K562 (cell line): ENCODE results near the gene SND1. TPM values are rescaled to one million over a fixed set of nuclear protein-coding genes. Genes with fewer than 3 reads are reported as not detected.
A peak's percentile ranks its signal among the peaks of the same experiment; 100 is the strongest.

ENCODE experiments used
- CBX3 ChIP-seq, 2 experiments: IDR thresholded peaks; 1 replicate in 1 of 2; 2 replicates in 1 of 2; pipeline ENCODE4 v1.6.1; 2012; ENCODE audit warnings: inconsistent platforms in 2 of 2, low read length in 2 of 2, borderline replicate concordance in 1 of 2, control low read depth in 1 of 2
- EGR1 ChIP-seq: fragments of 450-650 bp; conservative IDR thresholded peaks from 2 replicates; pipeline ENCODE4 v1.6.1; 2017; ENCODE audit warnings: mild to moderate bottlenecking
- ETV6 ChIP-seq, 3 experiments: fragments of 150-350 bp in 1 of 3; sonication (generic) in 1 of 3; formaldehyde crosslinking in 1 of 3; IDR thresholded peaks; 2 replicates each; pipeline versions ENCODE4 v1.6.1 to v1.8.0; 2014 to 2022; ENCODE audit warnings: borderline replicate concordance in 2 of 3, low read depth in 2 of 3, antibody characterized with exemption in 1 of 3, low read length in 1 of 3, mild to moderate bottlenecking in 1 of 3, missing genetic modification reagents in 1 of 3
- GTF2F1 ChIP-seq: IDR thresholded peaks from 2 replicates; pipeline ENCODE4 v1.6.1; 2011; ENCODE audit warnings: low read depth, low read length, improper control_type of control experiment
- HCFC1 ChIP-seq: IDR thresholded peaks from 2 replicates; pipeline ENCODE4 v1.6.1; 2012; ENCODE audit warnings: low read depth, low read length, improper control_type of control experiment
- HDAC8 ChIP-seq: fragments of 450-650 bp; IDR thresholded peaks from 2 replicates; pipeline ENCODE4 v1.6.1; 2016; ENCODE audit warnings: mild to moderate bottlenecking, missing genetic modification characterization, moderate library complexity, missing compliant biosample characterization
- KLF16 ChIP-seq: IDR thresholded peaks from 2 replicates; pipeline ENCODE4 v1.6.1; 2016; ENCODE audit warnings: antibody characterized with exemption
- MAX ChIP-seq: sonication (generic); formaldehyde crosslinking; IDR thresholded peaks from 2 replicates; pipeline ENCODE4 v1.9.0; 2022; ENCODE audit warnings: mild to moderate bottlenecking, missing genetic modification reagents
- RBM39 ChIP-seq: fragments of 200-400 bp; formaldehyde crosslinking; optimal IDR thresholded peaks from 2 replicates; pipeline ENCODE3; 2018; ENCODE audit warnings: low read depth, low read length
- RFX5 ChIP-seq: IDR thresholded peaks from 2 replicates; pipeline ENCODE4 v1.6.1; 2011; ENCODE audit warnings: low read depth, mild to moderate bottlenecking, improper control_type of control experiment, low read length
- TBP ChIP-seq: optimal IDR thresholded peaks from 2 replicates; pipeline ENCODE3; 2011; ENCODE audit warnings: low read depth, low read length, improper control_type of control experiment
- polyA plus RNA-seq, 8 experiments: library from polyadenylated mRNA; depleted of rRNA in 4 of 8; stranded (reverse) in 5 of 8; unstranded in 3 of 8; fragments of >200 nt; fragmentation: Nextera tagmentation in 2 of 8; fragmentation: Illumina TruSeq in 1 of 8; extraction: Ambion mirVana in 2 of 8; extraction: Trizol in 1 of 8; gene quantifications; 2 replicates each; pipeline versions ENCODE4 v1.2.1 to v1.2.3, GENCODE V29; 2011 to 2014; ENCODE audit warnings: inconsistent platforms in 1 of 8, missing spikeins in 1 of 8
- total RNA-seq, 7 experiments: library from RNA; depleted of rRNA in 6 of 7; stranded (reverse); fragments of >200 nt in 6 of 7; fragmentation: Illumina TruSeq in 2 of 7; extraction: Trizol in 2 of 7; gene quantifications; 2 replicates each; pipeline versions ENCODE4 v1.2.1 to v1.2.3, GENCODE V29; 2011 to 2021; ENCODE audit warnings: low replicate concordance in 1 of 7
- TF ChIP-seq, protein P1 (sequence below): IDR thresholded peaks from 2 replicates; pipeline ENCODE4 v1.6.1; 2011; ENCODE audit warnings: borderline replicate concordance, low read depth, mild to moderate bottlenecking, moderate library complexity, low read length; ENCODE audit not compliant: insufficient read depth, poor library complexity, severe bottlenecking
- TF ChIP-seq, protein P2 (sequence below), 3 experiments: fragments of 200-800 bp in 1 of 3; fragments of 250-450 bp in 1 of 3; fragments of 450-650 bp in 1 of 3; sonication (Bioruptor Pico) in 1 of 3; sonication (Bioruptor generic) in 1 of 3; formaldehyde crosslinking in 1 of 3; IDR thresholded peaks; 2 replicates each; pipeline versions ENCODE4 v1.6.1 to v1.8.0; 2016 to 2022; ENCODE audit warnings: mild to moderate bottlenecking in 2 of 3, missing genetic modification characterization in 2 of 3, missing compliant biosample characterization in 1 of 3, moderate library complexity in 1 of 3
- TF ChIP-seq, protein P3 (sequence below): IDR thresholded peaks from 2 replicates; pipeline ENCODE4 v1.6.1; 2014; ENCODE audit warnings: antibody characterized with exemption
- TF ChIP-seq, protein P4 (sequence below): sonication (generic); formaldehyde crosslinking; IDR thresholded peaks from 2 replicates; pipeline ENCODE4 v1.8.1; 2023; ENCODE audit warnings: mild to moderate bottlenecking, missing genetic modification reagents

Gene SND1
- total and polyA plus RNA-seq, 9 of the 15 experiments (the other 6 are each of a cell fraction or from before 2014, with no cell fraction given), result 46.5 to 307 (median 191) TPM

DNA sequence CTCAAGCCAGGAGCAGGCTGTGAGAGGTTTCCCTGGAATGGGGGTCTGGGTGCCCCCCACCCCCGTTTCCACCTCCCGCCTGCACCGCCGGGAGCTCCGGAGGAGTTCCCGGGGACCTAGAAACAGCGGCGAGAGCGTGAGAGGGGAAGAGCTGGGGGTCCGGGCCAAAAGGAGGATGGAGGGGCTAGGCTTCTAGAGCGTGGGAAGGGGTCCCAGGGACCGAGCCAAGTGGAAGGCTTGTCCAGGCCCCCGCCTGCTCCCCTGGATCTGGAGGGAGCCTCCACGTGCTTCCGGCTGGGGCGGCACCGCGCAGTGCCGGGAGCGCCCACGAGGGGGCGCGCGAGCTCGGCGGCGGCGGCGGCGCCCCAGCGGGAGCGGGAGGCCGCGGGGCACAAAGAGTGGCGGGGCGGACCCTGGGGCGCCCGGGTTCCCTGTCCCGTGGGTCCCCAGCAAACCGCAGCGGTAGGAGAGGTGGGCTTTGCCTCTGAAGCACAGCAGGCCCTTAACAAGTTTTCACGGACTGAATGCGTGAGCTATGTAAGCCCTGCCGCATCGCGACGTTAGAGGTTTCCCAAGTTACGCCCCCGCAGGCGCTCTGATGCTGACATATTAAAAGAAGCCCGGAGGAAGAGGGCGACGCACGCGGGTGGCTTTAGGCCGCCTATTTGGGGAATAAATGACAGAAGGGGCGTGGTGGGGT lies 483.7 kb downstream of the SND1 start (continued):
- TF ChIP-seq, protein P1, sequence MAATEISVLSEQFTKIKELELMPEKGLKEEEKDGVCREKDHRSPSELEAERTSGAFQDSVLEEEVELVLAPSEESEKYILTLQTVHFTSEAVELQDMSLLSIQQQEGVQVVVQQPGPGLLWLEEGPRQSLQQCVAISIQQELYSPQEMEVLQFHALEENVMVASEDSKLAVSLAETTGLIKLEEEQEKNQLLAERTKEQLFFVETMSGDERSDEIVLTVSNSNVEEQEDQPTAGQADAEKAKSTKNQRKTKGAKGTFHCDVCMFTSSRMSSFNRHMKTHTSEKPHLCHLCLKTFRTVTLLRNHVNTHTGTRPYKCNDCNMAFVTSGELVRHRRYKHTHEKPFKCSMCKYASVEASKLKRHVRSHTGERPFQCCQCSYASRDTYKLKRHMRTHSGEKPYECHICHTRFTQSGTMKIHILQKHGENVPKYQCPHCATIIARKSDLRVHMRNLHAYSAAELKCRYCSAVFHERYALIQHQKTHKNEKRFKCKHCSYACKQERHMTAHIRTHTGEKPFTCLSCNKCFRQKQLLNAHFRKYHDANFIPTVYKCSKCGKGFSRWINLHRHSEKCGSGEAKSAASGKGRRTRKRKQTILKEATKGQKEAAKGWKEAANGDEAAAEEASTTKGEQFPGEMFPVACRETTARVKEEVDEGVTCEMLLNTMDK, result peak; percentile 92
- TF ChIP-seq GTF2F1 (peak; percentile 48; the same call in 1 of the 2 replicates), TBP (peak; percentile 38), HCFC1 (no peak; the same call in 1 of the 2 replicates), ETV6 (IDR thresholded peaks at IDR 0.05; ENCODE audit: borderline replicate concordance in 1 of 2, low read depth in 2 of 2, low read length in 1 of 2) (no peak), ETV6 (CRISPR knock-in tag; IDR thresholded peaks at IDR 0.05; ENCODE audit: borderline replicate concordance) (peak; percentile 85; the same call in 1 of the 2 replicates), EGR1 (peak; percentile 99), KLF16 (0 out of 2 replicates have a peak, but pooled peaks have one; percentile 28), RBM39 (peak; percentile 20), MAX (peak; percentile 97), CBX3 (IDR thresholded peaks at IDR 0.05; ENCODE audit: borderline replicate concordance in 1 of 2, low read length in 2 of 2) (peak in 1 of 2 experiments; percentile 81; a peak in 1 of 3 replicates), HDAC8 (tag) (peak; percentile 81), RFX5 (no peak)
- TF ChIP-seq, protein P2, sequence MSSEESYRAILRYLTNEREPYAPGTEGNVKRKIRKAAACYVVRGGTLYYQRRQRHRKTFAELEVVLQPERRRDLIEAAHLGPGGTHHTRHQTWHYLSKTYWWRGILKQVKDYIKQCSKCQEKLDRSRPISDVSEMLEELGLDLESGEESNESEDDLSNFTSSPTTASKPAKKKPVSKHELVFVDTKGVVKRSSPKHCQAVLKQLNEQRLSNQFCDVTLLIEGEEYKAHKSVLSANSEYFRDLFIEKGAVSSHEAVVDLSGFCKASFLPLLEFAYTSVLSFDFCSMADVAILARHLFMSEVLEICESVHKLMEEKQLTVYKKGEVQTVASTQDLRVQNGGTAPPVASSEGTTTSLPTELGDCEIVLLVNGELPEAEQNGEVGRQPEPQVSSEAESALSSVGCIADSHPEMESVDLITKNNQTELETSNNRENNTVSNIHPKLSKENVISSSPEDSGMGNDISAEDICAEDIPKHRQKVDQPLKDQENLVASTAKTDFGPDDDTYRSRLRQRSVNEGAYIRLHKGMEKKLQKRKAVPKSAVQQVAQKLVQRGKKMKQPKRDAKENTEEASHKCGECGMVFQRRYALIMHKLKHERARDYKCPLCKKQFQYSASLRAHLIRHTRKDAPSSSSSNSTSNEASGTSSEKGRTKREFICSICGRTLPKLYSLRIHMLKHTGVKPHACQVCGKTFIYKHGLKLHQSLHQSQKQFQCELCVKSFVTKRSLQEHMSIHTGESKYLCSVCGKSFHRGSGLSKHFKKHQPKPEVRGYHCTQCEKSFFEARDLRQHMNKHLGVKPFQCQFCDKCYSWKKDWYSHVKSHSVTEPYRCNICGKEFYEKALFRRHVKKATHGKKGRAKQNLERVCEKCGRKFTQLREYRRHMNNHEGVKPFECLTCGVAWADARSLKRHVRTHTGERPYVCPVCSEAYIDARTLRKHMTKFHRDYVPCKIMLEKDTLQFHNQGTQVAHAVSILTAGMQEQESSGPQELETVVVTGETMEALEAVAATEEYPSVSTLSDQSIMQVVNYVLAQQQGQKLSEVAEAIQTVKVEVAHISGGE (CRISPR knock-in tag; IDR thresholded peaks at IDR 0.05), result peak in 1 of 3 experiments; percentile 65; a peak in 1 of 6 replicates
- TF ChIP-seq, protein P3, sequence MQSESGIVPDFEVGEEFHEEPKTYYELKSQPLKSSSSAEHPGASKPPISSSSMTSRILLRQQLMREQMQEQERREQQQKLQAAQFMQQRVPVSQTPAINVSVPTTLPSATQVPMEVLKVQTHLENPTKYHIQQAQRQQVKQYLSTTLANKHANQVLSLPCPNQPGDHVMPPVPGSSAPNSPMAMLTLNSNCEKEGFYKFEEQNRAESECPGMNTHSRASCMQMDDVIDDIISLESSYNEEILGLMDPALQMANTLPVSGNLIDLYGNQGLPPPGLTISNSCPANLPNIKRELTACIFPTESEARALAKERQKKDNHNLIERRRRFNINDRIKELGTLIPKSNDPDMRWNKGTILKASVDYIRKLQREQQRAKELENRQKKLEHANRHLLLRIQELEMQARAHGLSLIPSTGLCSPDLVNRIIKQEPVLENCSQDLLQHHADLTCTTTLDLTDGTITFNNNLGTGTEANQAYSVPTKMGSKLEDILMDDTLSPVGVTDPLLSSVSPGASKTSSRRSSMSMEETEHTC, result 0 out of 2 replicates have a peak, but pooled peaks have one; percentile 12
- TF ChIP-seq, protein P4, sequence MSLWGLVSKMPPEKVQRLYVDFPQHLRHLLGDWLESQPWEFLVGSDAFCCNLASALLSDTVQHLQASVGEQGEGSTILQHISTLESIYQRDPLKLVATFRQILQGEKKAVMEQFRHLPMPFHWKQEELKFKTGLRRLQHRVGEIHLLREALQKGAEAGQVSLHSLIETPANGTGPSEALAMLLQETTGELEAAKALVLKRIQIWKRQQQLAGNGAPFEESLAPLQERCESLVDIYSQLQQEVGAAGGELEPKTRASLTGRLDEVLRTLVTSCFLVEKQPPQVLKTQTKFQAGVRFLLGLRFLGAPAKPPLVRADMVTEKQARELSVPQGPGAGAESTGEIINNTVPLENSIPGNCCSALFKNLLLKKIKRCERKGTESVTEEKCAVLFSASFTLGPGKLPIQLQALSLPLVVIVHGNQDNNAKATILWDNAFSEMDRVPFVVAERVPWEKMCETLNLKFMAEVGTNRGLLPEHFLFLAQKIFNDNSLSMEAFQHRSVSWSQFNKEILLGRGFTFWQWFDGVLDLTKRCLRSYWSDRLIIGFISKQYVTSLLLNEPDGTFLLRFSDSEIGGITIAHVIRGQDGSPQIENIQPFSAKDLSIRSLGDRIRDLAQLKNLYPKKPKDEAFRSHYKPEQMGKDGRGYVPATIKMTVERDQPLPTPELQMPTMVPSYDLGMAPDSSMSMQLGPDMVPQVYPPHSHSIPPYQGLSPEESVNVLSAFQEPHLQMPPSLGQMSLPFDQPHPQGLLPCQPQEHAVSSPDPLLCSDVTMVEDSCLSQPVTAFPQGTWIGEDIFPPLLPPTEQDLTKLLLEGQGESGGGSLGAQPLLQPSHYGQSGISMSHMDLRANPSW (CRISPR knock-in tag), result 0 out of 2 replicates have a peak, but pooled peaks have one; percentile 71
